ENCODE results near the gene PGA3. TPM values are rescaled to one million over a fixed set of nuclear protein-coding genes. Genes with fewer than 3 reads are reported as not detected.

PGA3 gene
- polyA plus RNA-seq, 2 donors = 1.9 to 27.7 TPM

DNA sequence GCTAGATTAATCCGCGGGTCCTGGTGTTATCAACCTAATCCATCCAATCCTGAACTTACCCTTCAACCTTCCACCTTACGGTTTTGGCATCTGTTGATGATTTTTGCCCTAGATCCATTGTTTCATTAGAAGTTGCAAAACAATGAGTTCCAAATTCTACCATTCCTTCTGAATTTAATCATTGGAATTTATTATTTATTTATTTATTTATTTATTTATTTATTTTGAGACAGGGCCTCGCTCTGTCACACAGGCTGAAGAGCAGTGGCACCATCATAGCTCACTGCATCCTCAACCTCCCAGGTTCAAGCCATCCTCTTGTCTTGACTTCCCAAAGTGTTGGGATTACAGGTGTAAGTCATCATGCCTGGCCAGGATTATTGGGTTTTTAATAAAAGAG, 21.8 kb upstream of the PGA3 start:
- Histone ChIP-seq H3K4me3 (ENCODE audit: low read depth in 1 of 2, low read length in 2 of 2) (no peak overlapping the region), H3K27me3 (ENCODE audit: control insufficient read depth in 1 of 2, insufficient read depth in 2 of 2, low read length in 2 of 2) (no peaks in the 10 kb centered on the region), H3K36me3 (ENCODE audit: control insufficient read depth in 2 of 2, insufficient read depth in 2 of 2, low read length in 1 of 2) (no peaks in the 10 kb centered on the region), H3K9me3 (ENCODE audit: control insufficient read depth in 2 of 2, insufficient read depth in 1 of 2, low read depth in 1 of 2, low read length in 1 of 2) (no peaks in the 10 kb centered on the region), H3K4me1 (ENCODE audit: control insufficient read depth in 2 of 2, insufficient read depth in 2 of 2, low read length in 1 of 2) (no peaks in the 10 kb centered on the region), H3K27ac (ENCODE audit: low read depth in 2 of 2, low read length in 1 of 2) (no peak overlapping the region)
- 89 to 94% methylated on average over 4 of the region's 4 CpGs for WGBS, 2 donors

DNA sequence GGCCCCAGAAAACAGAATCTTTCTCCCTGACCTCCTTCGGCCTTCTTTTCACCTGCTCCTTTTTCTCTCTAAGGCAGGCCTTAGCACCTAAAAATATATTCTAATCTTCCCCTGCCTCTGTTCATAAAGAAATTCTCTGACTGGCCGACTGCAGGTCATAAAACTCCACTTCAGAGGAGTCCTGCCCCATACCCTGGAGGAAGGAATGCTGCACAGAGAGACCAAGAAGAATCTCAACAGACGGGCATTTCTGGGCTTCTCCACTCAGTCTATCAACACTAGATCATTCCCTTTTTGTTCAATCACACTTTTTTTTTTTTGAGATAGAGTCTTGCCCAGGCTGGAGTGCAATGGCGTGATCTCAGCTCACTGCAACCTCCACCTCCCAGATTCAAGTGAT, 19.7 kb upstream of the PGA3 start:
- no peaks in the 10 kb centered on the region for H3K9me3 ChIP-seq (ENCODE audit: control insufficient read depth in 2 of 2, insufficient read depth in 1 of 2, low read depth in 1 of 2, low read length in 1 of 2)
- no peak overlapping the region for H3K27ac ChIP-seq (ENCODE audit: low read depth in 2 of 2, low read length in 1 of 2)
- H3K4me3 ChIP-seq (ENCODE audit: low read depth in 1 of 2, low read length in 2 of 2) = no peak overlapping the region
- no peaks in the 10 kb centered on the region for H3K36me3 ChIP-seq (ENCODE audit: control insufficient read depth in 2 of 2, insufficient read depth in 2 of 2, low read length in 1 of 2)
- H3K4me1 ChIP-seq (ENCODE audit: control insufficient read depth in 2 of 2, insufficient read depth in 2 of 2, low read length in 1 of 2) = no peaks in the 10 kb centered on the region
- WGBS, 2 donors = 84 to 87% methylated on average over 4 of the region's 4 CpGs
- no peaks in the 10 kb centered on the region for H3K27me3 ChIP-seq (ENCODE audit: control insufficient read depth in 1 of 2, insufficient read depth in 2 of 2, low read length in 2 of 2)

DNA sequence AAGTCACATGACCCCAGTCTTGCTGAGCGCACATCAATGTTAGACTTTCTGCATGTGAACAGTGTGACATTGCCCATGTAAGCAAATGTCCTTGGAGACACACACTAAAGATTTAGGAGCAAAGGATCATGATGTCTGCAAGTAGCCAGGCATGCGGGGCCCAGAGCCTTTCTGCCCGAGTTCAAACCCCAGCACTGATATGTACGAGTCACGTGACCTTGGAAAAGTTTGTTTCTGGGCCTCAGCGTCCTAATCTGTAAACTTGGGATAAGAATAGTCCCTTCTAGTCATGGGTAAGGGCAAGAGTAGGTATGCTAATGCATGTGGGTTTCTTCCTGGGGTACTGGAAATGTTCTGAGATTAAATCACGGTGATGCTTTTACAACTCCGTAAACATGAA, 16.8 kb upstream of the PGA3 start:
- Histone ChIP-seq H3K9me3 (ENCODE audit: control insufficient read depth in 2 of 2, insufficient read depth in 1 of 2, low read depth in 1 of 2, low read length in 1 of 2) (no peaks in the 10 kb centered on the region), H3K27ac (ENCODE audit: low read depth in 2 of 2, low read length in 1 of 2) (no peak overlapping the region), H3K4me3 (ENCODE audit: low read depth in 1 of 2, low read length in 2 of 2) (no peak overlapping the region), H3K4me1 (ENCODE audit: control insufficient read depth in 2 of 2, insufficient read depth in 2 of 2, low read length in 1 of 2) (no peaks in the 10 kb centered on the region), H3K27me3 (ENCODE audit: control insufficient read depth in 1 of 2, insufficient read depth in 2 of 2, low read length in 2 of 2) (no peaks in the 10 kb centered on the region), H3K36me3 (ENCODE audit: control insufficient read depth in 2 of 2, insufficient read depth in 2 of 2, low read length in 1 of 2) (no peaks in the 10 kb centered on the region)
- 83 to 89% methylated on average over 8 of the region's 8 CpGs for WGBS, 2 donors

DNA sequence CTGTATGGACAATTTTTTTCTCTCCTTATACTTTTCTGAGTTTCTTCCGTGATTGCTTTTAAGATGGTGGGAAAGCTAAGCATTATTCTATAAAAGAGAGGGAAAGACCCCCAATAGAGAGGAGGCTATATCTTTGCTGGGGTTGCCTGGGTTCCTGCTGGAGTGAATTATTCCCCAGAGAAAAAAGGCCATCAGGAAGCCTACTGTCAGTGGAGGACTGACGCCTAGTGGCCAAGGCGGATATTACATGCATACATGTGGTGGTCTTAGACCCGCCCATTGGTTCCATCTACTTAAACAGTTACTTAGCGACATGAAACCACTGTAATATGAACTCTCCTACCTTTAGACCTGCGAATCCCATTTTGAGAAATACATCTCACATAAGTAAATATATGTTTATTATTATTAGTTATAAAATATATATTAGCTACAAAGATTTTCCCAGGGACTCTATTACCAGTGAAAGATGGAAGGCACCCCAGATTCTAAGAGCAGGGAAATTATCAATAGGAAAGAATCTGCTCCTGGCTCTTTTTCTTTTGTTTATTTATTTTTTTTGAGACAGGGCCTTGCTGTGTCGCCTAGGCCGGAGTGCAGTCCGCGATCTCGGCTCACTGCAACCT, 15.7 kb upstream of the PGA3 start:
- Histone ChIP-seq H3K4me1 (ENCODE audit: control insufficient read depth in 2 of 2, insufficient read depth in 2 of 2, low read length in 1 of 2) (no peaks in the 10 kb centered on the region), H3K4me3 (ENCODE audit: low read depth in 1 of 2, low read length in 2 of 2) (no peak overlapping the region), H3K27me3 (ENCODE audit: control insufficient read depth in 1 of 2, insufficient read depth in 2 of 2, low read length in 2 of 2) (no peaks in the 10 kb centered on the region), H3K36me3 (ENCODE audit: control insufficient read depth in 2 of 2, insufficient read depth in 2 of 2, low read length in 1 of 2) (no peaks in the 10 kb centered on the region), H3K27ac (ENCODE audit: low read depth in 2 of 2, low read length in 1 of 2) (no peak overlapping the region), H3K9me3 (ENCODE audit: control insufficient read depth in 2 of 2, insufficient read depth in 1 of 2, low read depth in 1 of 2, low read length in 1 of 2) (no peaks in the 10 kb centered on the region)
- WGBS, 2 donors = 44 to 46% methylated on average over 11 of the region's 11 CpGs

DNA sequence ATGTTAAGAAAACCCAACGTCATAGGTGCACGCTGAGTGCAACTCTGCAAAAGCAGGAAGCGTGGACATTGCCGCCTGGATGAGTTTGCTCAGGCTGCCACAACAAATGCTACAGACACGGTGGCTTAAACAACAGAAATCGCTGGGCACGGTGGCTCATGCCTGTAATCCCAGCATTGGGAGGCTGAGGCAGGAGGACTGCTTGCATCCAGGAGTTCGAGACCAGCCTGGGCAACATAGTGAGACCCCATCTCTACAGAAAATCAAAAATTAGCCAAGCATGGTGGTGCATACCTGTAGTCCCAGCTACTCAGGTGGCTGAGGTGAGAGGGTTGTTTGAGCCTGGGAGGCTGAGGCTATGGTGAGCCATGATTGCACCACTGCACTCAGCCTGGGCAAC, 13.4 kb upstream of the PGA3 start:
- H3K27ac ChIP-seq (ENCODE audit: low read depth in 2 of 2, low read length in 1 of 2) = no peak overlapping the region
- H3K9me3 ChIP-seq (ENCODE audit: control insufficient read depth in 2 of 2, insufficient read depth in 1 of 2, low read depth in 1 of 2, low read length in 1 of 2) = no peaks in the 10 kb centered on the region
- H3K27me3 ChIP-seq (ENCODE audit: control insufficient read depth in 1 of 2, insufficient read depth in 2 of 2, low read length in 2 of 2) = no peaks in the 10 kb centered on the region
- H3K36me3 ChIP-seq (ENCODE audit: control insufficient read depth in 2 of 2, insufficient read depth in 2 of 2, low read length in 1 of 2) = no peaks in the 10 kb centered on the region
- 83 to 86% methylated on average over 8 of the region's 8 CpGs for WGBS, 2 donors
- H3K4me3 ChIP-seq (ENCODE audit: low read depth in 1 of 2, low read length in 2 of 2) = no peak overlapping the region
- H3K4me1 ChIP-seq (ENCODE audit: control insufficient read depth in 2 of 2, insufficient read depth in 2 of 2, low read length in 1 of 2) = no peaks in the 10 kb centered on the region

DNA sequence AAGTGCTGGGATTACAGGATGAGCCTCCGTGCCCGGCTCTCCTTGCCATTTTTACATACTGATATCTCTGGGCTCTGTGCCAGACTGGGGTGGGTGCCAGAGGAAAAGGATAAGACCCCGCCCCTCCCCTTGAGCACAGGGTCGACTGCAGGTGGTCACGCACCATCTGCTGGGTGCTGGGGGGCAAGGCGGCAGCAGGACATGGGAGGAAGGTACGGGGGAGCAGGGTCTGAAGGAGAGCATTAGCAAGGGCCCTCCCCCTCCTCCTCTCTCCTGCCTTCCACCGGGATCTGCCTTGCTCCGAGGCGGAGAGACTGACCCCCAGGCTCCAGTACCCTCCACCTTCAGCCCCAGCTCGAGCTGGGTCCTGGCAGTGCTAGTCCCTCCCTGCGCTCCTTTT, 9.7 kb upstream of the PGA3 start:
- WGBS, 2 donors = 23 to 37% methylated on average over 9 to 12 of the region's 12 CpGs
- no peak overlapping the region for H3K27ac ChIP-seq (ENCODE audit: low read depth in 2 of 2, low read length in 1 of 2)
- H3K36me3 ChIP-seq (ENCODE audit: control insufficient read depth in 2 of 2, insufficient read depth in 2 of 2, low read length in 1 of 2) = no peaks in the 10 kb centered on the region
- H3K27me3 ChIP-seq (ENCODE audit: control insufficient read depth in 1 of 2, insufficient read depth in 2 of 2, low read length in 2 of 2) = no peaks in the 10 kb centered on the region
- no peaks in the 10 kb centered on the region for H3K4me1 ChIP-seq (ENCODE audit: control insufficient read depth in 2 of 2, insufficient read depth in 2 of 2, low read length in 1 of 2)
- H3K4me3 ChIP-seq (ENCODE audit: low read depth in 1 of 2, low read length in 2 of 2) = no peak overlapping the region
- peaks cover 2 to 5% of the 10 kb centered on the region in 2 donors for H3K9me3 ChIP-seq (ENCODE audit: control insufficient read depth in 2 of 2, insufficient read depth in 1 of 2, low read depth in 1 of 2, low read length in 1 of 2)

DNA sequence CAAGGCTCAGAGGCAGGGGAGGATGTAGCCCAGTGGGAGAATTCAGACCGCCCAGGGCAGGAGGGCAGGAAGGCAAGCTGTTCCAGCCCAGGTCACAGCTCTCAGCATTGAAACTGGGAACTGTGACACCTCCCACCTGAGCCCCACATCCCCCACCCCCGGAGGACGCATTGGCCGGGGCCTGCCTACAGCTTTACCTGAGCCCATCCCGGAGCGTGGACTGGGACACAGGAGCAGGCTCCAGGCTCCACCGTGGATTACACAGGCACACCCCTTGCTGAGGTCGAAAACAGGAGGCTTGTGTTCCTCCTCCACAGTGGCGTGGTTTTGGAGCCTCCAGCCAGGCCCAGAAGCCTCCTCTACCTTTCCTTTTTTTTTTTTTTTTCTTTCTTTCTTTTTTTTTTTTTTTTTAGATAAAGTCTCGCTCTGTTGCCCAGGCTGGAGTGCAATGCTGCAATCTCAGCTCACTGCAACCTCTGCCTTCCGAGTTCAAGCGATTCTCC, 9.1 kb upstream of the PGA3 start:
- H3K27ac ChIP-seq (ENCODE audit: low read depth in 2 of 2, low read length in 1 of 2) = no peak overlapping the region
- H3K4me1 ChIP-seq (ENCODE audit: control insufficient read depth in 2 of 2, insufficient read depth in 2 of 2, low read length in 1 of 2) = no peaks in the 10 kb centered on the region
- 61 to 70% methylated on average over 12 of the region's 12 CpGs for WGBS, 2 donors
- no peaks in the 10 kb centered on the region for H3K36me3 ChIP-seq (ENCODE audit: control insufficient read depth in 2 of 2, insufficient read depth in 2 of 2, low read length in 1 of 2)
- H3K9me3 ChIP-seq (ENCODE audit: control insufficient read depth in 2 of 2, insufficient read depth in 1 of 2, low read depth in 1 of 2, low read length in 1 of 2) = peaks cover 3 to 6% of the 10 kb centered on the region in 2 donors
- H3K27me3 ChIP-seq (ENCODE audit: control insufficient read depth in 1 of 2, insufficient read depth in 2 of 2, low read length in 2 of 2) = no peaks in the 10 kb centered on the region
- H3K4me3 ChIP-seq (ENCODE audit: low read depth in 1 of 2, low read length in 2 of 2) = no peak overlapping the region

DNA sequence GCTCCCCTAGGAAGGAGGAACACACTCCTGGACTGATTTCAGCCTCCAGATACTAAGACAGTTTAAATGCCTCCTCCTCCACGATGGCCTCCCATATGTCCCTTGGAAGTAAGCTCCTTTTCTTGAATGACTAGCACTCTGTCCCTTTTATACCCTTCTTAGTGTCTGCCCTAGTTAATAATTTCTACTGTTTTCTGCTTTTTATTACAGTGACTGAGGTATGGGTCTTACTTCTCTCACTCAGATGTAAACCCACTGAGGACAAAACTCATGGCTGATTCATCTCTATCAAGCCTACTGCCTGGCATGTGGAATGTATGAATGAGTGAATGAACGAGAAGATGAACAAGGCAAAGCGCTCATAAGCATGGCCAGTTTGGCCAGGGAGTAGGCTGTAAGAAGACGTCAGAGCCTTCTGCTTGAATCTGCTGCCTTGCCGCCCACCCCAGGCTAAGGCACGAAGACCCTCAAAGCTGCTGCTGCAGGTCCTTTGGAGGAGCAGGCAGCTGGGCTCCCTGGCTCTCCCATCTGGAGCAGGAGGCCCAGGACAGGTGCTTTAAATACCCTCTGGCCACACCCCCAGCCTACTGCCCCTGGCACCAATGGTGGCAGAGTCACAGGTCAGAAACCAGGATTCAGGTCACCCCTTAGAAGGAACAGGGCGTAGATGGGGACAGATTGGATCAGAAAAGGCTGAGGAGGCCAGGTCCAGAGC, 8.2 kb upstream of the PGA3 start:
- Histone ChIP-seq H3K27ac (ENCODE audit: low read depth in 2 of 2, low read length in 1 of 2) (no peak overlapping the region), H3K4me1 (ENCODE audit: control insufficient read depth in 2 of 2, insufficient read depth in 2 of 2, low read length in 1 of 2) (no peaks in the 10 kb centered on the region), H3K27me3 (ENCODE audit: control insufficient read depth in 1 of 2, insufficient read depth in 2 of 2, low read length in 2 of 2) (no peaks in the 10 kb centered on the region), H3K9me3 (ENCODE audit: control insufficient read depth in 2 of 2, insufficient read depth in 1 of 2, low read depth in 1 of 2, low read length in 1 of 2) (peaks cover 5 to 6% of the 10 kb centered on the region in 2 donors), H3K36me3 (ENCODE audit: control insufficient read depth in 2 of 2, insufficient read depth in 2 of 2, low read length in 1 of 2) (no peaks in the 10 kb centered on the region), H3K4me3 (ENCODE audit: low read depth in 1 of 2, low read length in 2 of 2) (no peak overlapping the region)
- 76% methylated on average over 7 of the region's 7 CpGs for WGBS, 2 donors

DNA sequence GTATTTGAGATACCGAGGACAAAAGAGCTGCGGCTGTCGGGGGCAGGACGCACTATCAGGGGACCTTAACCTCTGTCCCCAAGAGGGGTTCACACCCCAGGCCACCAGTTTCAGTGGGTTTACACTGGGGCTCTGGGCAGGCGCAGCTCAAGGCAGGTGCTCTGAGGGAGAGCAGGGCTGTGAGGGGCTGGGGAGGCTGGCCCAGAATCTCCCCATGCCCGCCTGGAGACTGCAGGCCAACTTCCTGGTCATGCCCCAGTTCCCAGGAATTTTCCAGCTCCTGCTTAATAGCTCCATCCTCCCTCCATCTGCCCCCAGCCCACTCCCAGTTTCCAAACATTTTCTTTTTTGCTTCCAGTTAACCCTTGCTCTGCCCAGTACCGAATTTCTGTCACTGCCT, 7.6 kb upstream of the PGA3 start:
- peaks cover 5 to 6% of the 10 kb centered on the region in 2 donors for H3K9me3 ChIP-seq (ENCODE audit: control insufficient read depth in 2 of 2, insufficient read depth in 1 of 2, low read depth in 1 of 2, low read length in 1 of 2)
- no peaks in the 10 kb centered on the region for H3K36me3 ChIP-seq (ENCODE audit: control insufficient read depth in 2 of 2, insufficient read depth in 2 of 2, low read length in 1 of 2)
- H3K4me1 ChIP-seq (ENCODE audit: control insufficient read depth in 2 of 2, insufficient read depth in 2 of 2, low read length in 1 of 2) = no peaks in the 10 kb centered on the region
- H3K4me3 ChIP-seq (ENCODE audit: low read depth in 1 of 2, low read length in 2 of 2) = no peak overlapping the region
- WGBS, 2 donors = 69 to 75% methylated on average over 6 to 7 of the region's 7 CpGs
- no peaks in the 10 kb centered on the region for H3K27me3 ChIP-seq (ENCODE audit: control insufficient read depth in 1 of 2, insufficient read depth in 2 of 2, low read length in 2 of 2)
- H3K27ac ChIP-seq (ENCODE audit: low read depth in 2 of 2, low read length in 1 of 2) = no peak overlapping the region

DNA sequence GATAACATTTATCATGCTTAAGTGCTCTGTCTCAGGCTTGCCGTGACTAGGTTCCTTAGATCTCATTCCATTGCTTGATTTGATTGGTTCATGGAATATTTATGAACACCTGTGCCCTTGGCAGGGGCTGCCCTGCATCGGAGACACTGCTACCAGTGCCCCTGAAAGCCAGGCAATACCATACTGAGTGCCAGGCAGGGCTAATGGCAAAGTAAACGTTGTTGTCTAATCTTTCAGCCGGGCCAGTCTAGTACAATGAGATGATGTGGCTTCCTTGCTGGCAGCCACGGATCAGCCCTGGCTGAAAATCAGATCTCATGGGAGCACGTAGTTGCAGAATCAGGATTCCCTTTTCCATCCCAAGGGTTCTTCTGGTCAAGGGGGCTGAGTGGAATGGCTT, 5.0 kb upstream of the PGA3 start:
- Histone ChIP-seq H3K9me3 (ENCODE audit: control insufficient read depth in 2 of 2, insufficient read depth in 1 of 2, low read depth in 1 of 2, low read length in 1 of 2) (peaks cover 5 to 6% of the 10 kb centered on the region in 2 donors), H3K27ac (ENCODE audit: low read depth in 2 of 2, low read length in 1 of 2) (no peak overlapping the region), H3K36me3 (ENCODE audit: control insufficient read depth in 2 of 2, insufficient read depth in 2 of 2, low read length in 1 of 2) (no peaks in the 10 kb centered on the region), H3K4me3 (ENCODE audit: low read depth in 1 of 2, low read length in 2 of 2) (no peak overlapping the region), H3K27me3 (ENCODE audit: control insufficient read depth in 1 of 2, insufficient read depth in 2 of 2, low read length in 2 of 2) (no peaks in the 10 kb centered on the region), H3K4me1 (ENCODE audit: control insufficient read depth in 2 of 2, insufficient read depth in 2 of 2, low read length in 1 of 2) (no peaks in the 10 kb centered on the region)
- 49 to 67% methylated on average over 6 of the region's 6 CpGs for WGBS, 2 donors

Measured in esophagus (tissue), 2 donors.